GM19193 (cell line): ENCODE data around the gene SPO11.

Experiments
- POLR2A ChIP-seq: IDR thresholded peaks from 4 replicates; pipeline ENCODE4 v1.6.1; 2011; ENCODE audit not compliant: insufficient read depth, insufficient read length; ENCODE audit errors: extremely low read depth

SPO11 gene

GRCh38 chr20:57294550-57294949 is 35.1 kb upstream of the SPO11 start:
- TF ChIP-seq POLR2A: no peak

GRCh38 chr20:57298457-57298856 is 31.1 kb upstream of the SPO11 start:
- TF ChIP-seq POLR2A: no peak

- TF ChIP-seq POLR2A: no peak
These were observed 28.6 kb upstream of the SPO11 start for GRCh38 chr20:57301026-57301425.

GRCh38 chr20:57306747-57307146 is 22.9 kb upstream of the SPO11 start:
- TF ChIP-seq POLR2A: no peak

- no peak for TF ChIP-seq POLR2A
These were observed 20.9 kb upstream of the SPO11 start for GRCh38 chr20:57308451-57309271.

GRCh38 chr20:57309544-57310115 is 20.0 kb upstream of the SPO11 start:
- TF ChIP-seq POLR2A: no peak

GRCh38 chr20:57310821-57311514 is 18.6 kb upstream of the SPO11 start:
- TF ChIP-seq POLR2A: no peak

GRCh38 chr20:57312138-57312537 is 17.5 kb upstream of the SPO11 start:
- no peak for TF ChIP-seq POLR2A

GRCh38 chr20:57313230-57313629 is 16.4 kb upstream of the SPO11 start:
- no peak for TF ChIP-seq POLR2A

- TF ChIP-seq POLR2A: no peak
These were observed 15.7 kb upstream of the SPO11 start for GRCh38 chr20:57313951-57314350.

- TF ChIP-seq POLR2A: no peak
These were observed 14.3 kb upstream of the SPO11 start for GRCh38 chr20:57315083-57315975.

GRCh38 chr20:57315976-57316480 is 13.6 kb upstream of the SPO11 start:
- no peak for TF ChIP-seq POLR2A

GRCh38 chr20:57316795-57317201 is 12.8 kb upstream of the SPO11 start:
- no peak for TF ChIP-seq POLR2A

GRCh38 chr20:57317316-57317788 is 12.3 kb upstream of the SPO11 start:
- no peak for TF ChIP-seq POLR2A

GRCh38 chr20:57317789-57318371 is 11.7 kb upstream of the SPO11 start:
- no peak for TF ChIP-seq POLR2A

- no peak for TF ChIP-seq POLR2A
These were observed 10.0 kb upstream of the SPO11 start for GRCh38 chr20:57319584-57319983.
